Thyroid gland (tissue), 4 donors: Measurements from ENCODE around the gene FBLN1.
"Not testable (repeated sequence)": the region's sequence is repeated elsewhere in the genome, so short reads cannot be mapped to it uniquely, and the experiment has no call there.

Experiments used
- CTCF ChIP-seq, 6 experiments: fragments of 200-600 bp in 3 of 6; fragments of 450-650 bp in 3 of 6; sonication (generic) in 3 of 6; IDR thresholded peaks; one replicate each; pipeline ENCODE4 v1.5.1; 2016 to 2019; ENCODE audit warnings: antibody characterized with exemption in 6 of 6, mild to moderate bottlenecking in 2 of 6, inconsistent platforms in 1 of 6, moderate library complexity in 1 of 6
- POLR2A ChIP-seq, 2 donors: fragments of 450-650 bp; IDR thresholded peaks; one replicate each; pipeline ENCODE4 v1.6.1; 2017; ENCODE audit warnings: antibody characterized with exemption in 2 of 2, mild to moderate bottlenecking in 2 of 2, moderate library complexity in 1 of 2

- TF ChIP-seq CTCF, POLR2A (IDR thresholded peaks at IDR 0.05): not testable (repeated sequence)
Observed at GRCh38 chr22:45494306-45494705, 8.4 kb upstream of the FBLN1 start.
